Measurements from ENCODE around the gene PGM2L1.

- no peak for TF ChIP-seq CTCF (IDR thresholded peaks at IDR 0.05)
- TF ChIP-seq POLR2A (IDR thresholded peaks at IDR 0.05) = no peak
These were observed 100.7 kb downstream of the PGM2L1 start for GRCh38 chr11:74297484-74297883.

All from adrenal gland (tissue), 5 donors.